COLO829 (cell line): ENCODE results near the gene GSG1L.
"Not testable (repeated sequence)": the region's sequence is repeated elsewhere in the genome, so short reads cannot be mapped to it uniquely, and the experiment has no call there.

Source experiments
- DNase-seq: peaks from one replicate; pipeline ENCODE4 v3.0.0; 2012; ENCODE audit warnings: low spot score

GSG1L gene

DNA sequence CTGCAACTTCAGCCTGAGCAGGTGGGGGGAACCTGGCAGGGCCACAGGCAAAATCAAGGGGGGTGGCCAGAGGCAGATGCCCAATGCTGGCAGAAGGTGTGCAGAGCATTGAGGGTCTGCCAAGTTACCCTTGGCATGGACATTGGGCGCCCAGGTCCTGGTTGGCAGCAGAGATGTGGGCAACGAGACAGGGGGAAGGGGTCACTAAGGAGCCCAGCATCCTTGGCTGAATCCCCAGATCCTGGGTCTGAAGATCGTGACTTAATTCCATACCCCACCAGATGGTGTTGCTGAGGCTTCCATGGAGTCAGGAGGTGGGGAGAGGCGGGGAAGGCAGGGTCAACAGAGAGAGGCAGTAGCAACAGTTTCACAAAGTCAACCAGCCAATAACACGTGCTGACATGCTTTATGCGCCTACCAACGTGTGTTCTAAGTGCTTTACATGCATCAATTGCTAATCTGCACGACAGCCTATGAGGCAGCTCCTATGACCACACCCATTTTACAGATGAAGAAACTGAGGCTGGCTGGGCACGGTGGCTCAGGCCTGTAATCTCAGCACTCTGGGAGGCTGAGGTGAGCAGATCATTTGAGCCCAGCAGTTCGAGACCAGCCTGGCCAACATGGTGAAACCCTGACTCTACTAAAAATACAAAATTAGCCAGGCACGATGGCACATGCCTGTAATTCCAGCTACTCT, 83.3 kb downstream of the GSG1L start:
- DNase-seq = no peak

DNA sequence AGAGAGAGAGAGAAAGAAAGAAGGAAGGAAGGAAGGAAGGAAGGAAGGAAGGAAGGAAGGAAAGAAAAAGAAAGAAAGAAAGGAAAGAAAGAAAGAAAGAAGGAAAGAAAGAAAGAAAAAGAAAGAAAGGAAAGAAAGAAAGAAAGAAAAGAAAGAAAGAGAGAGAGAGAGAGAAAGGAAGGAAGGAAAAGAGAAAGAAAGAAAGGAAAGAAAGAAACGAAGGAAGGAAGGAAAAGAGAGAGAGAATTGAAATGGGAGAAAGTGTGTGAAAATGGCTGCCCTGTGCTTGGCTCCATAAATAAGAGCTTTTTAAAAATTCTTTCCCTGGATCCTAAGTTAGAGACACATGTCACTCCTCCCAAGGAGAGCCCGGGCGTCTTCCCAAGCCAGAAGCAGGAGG, 83.8 kb downstream of the GSG1L start:
- not testable (repeated sequence) for DNase-seq

DNA sequence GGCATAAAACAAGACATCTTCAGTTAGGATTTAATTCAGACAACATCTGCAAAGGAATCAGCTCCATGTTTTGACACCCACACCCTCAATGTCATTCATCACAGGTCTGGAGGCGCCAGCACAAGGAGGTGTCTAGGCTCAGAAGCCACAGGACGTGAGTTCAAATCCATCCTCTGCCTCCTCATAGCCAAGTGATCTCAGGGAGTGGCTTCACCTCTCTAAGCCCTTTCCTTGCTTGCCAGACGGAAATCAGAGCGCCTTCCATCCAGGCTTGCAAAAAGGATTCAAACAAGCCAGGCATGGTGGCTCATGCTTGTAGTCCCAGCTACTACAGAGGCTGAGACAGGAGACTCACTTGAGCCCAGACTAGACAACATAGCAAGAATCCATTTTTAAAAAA, 84.6 kb downstream of the GSG1L start:
- no peak for DNase-seq

DNA sequence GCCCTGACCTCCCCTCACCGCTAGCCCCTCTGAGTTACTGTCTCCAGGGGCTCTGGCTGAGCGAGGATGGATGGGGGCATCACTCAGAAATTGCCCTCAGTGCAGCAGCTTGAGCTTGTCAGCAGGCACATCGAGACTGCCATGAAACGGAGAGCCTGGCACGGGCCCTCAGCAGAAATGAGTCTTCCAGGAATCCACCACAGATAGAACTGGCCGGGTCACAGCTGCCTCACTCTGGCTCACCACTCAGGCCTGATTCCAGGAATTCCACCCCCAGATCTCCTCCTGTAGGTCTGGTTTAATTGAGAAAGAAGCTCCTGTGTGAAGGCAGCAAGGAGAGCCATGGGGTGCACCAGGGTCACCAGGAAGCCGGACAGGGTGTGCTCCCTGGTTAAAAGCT, 85.5 kb downstream of the GSG1L start:
- no peak for DNase-seq

DNA sequence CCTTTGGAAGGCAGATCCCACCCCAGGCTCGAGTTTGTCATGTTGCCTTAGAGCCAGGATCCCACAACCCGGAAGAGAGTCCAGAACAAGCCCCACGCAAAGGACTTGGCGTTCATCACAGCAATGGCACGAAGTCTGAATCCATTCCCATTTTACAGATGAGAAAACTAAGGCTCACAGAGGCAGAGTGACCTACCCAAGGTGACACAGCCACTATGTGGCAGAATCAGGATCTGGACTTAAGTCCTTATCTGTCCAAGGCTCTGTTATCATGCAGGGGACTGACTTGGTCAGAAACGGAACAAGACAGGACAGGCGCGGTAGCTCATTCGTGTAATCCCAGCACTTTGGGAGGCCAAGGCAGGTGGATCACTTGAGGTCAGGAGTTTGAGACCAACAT, 86.5 kb downstream of the GSG1L start:
- no peak for DNase-seq

DNA sequence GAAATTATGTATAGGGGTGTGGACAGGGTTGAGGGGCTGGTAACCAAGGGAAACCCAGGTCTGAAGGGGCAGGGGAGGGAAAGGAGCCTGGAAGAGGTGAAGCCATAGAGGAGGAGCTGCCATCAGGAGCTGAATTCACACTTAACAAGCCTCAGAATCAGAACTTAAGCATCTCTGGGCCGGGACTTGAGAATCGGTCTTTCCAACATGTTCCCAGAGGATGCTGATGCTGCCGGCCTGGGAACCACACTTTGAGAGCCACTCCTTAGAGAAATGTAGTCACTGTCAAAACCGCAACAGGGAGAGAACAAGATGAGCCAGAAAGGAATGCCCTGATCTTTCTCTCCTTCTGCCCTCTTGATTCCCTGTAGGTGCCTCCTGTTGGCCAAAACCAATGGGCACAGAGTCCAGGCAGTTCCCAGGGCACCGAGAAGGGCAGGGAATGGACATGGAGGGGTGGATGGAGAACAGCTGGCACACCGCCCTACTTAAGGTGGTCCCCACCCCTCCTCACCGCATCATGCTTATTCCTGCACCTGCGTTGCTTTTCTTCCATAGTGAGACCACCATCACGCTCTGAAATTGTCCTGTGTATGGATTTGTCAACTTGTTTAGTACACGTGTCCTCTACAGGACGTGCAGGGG, 88.5 kb downstream of the GSG1L start:
- DNase-seq = no peak

DNA sequence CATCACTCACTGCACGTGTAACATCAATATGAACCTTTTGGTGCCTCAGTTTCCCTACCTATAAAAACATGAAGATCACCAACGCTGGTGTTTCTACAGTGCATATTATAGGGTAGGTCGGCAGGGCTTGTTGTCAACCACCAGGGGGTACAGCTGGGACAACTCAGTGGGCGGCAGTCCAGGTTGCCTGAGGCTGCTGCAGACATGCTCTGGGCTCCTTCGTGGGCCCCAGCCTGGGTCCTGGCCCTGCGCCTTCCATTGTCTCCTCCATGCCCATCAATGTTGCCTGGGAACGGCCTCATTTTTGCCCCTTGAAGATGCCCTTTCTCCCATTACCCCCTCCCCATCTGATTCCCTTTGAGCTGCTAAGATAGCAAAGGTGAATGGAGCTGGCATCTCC, 89.8 kb downstream of the GSG1L start:
- no peak for DNase-seq

DNA sequence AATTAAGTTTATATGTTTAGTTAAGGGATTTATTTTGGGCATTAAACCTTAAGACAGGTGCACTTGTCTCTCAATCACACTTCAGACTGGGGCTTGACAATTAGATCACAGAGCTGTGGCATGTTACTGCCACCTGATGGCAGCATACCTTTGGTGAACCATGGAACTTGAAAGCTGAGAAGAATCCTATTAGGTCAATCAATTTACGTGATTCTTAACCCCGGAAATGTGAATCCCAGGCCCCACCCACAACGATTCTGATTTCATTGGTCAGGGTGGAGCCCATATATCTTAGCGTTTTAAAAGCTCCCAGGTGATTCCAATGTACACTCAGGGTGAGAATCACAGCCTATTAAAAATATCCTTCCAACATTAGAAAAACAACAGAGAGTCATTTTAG, 91.0 kb downstream of the GSG1L start:
- peak; percentile 42 for DNase-seq

DNA sequence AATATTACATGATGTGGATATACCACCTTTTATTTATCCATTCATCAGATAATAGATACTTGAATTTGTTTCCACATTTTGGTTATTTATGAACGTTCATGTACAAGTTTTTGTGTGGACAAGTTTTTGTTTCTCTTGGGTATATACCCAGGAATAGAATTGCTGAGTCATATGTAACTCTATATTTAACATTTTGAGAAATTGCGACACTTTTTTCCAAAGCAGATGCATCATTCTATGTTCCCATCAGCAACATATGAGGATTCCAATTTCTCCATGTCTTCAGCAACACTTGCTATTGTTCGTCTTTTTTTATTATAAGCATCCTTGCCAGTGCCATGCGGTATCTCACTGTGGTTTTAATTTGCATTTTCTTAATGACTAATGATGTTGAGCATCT, 93.9 kb downstream of the GSG1L start:
- no peak for DNase-seq

DNA sequence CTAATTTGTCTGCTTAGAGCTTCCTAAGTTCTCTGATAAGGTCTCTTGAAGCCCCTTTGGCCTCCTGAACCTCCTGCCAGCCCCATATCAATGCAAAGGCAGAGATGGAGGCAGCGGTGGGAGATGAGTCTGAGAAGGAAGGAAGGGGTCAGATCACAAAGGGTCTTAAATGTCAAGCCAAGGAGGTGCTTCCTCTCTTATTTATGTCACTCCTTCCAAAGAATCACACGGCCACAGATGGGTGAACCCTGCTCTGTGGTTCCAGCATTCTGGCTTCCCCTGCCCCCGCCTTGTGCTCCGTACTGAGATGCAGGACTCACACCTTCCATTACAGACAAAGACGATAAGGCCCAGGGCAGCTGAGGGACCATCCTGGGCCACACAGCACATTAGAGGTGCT, 96.3 kb downstream of the GSG1L start:
- no peak for DNase-seq

DNA sequence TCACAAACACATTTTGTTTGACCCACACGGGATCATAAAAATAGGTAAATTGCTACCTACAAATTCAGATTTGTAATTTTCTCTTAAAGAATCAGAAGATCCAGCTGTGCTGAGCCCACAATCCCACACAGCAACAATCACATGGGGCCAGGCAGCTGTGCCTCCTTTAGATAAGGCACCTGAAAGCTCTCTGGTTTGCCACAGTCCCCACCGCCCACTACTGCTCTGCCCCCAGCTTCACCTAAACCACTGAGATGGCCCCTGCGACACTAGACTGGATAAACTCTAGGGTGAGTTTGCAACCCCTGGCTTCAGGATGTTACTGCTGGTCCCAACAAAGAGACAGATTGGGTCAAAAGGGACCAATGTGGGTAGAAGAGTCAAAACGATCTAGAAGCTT, 96.8 kb downstream of the GSG1L start:
- no peak for DNase-seq

DNA sequence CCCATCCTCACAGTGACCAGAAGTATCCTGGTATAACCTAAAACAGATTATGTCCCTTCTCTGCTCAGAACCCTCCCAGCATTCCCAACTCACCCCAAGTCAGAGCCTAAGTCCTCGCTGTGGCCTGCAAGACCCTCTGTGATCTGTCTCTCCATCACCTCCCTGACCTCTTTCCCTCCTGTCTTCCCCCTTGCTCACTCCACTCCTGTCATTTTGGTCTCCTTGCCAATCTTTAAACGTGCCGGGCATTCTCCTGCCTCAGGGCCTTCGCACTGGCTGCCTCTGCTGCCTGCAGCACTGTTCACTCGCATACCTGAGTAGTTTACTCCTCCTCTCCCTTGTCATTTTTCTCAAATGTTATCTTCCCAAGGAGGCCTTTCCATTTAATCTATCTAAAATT, 97.7 kb downstream of the GSG1L start:
- DNase-seq = no peak

DNA sequence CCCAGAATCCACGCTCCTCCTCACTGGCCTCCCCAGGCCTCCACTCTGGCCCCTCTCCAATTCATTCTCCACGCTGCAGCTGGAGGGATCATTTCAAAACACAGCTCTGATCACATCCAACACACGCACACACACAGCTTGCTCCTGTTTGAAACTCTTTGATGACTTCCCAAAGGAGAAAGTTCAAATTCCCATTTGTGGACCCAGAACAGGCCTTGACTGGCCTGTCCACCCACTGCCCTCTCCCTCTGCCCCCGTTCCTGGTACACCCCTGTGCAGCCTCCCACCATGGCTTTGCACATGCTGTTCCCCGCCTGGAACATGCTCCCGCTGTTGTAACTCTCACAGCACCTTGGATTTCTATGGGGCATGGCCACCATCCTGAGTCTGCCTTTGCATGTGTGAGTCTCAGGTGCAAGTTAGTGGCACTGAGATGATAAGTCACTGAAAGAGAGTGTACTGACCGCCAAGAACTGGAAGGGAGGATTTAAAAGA, 100.0 kb downstream of the GSG1L start:
- DNase-seq = no peak

DNA sequence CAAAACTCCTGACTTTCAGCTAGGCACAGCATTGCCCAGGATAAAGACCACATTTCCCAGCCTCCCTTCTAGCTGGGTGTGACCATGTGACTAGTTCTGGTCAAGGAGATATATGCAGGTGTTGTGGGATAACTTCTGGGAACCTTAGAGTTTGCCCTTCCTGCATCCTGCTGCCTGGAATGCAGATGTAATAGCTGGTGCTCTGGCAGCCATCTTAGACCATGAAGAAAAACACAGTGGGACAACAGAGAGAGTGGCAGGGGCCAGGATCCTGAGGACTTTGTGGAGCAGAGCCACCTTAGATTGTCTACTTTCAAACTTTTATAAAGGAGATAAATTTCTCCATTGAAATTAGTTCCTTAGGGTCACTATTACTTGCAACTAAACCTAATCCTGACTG, 101.3 kb downstream of the GSG1L start:
- DNase-seq = no peak

DNA sequence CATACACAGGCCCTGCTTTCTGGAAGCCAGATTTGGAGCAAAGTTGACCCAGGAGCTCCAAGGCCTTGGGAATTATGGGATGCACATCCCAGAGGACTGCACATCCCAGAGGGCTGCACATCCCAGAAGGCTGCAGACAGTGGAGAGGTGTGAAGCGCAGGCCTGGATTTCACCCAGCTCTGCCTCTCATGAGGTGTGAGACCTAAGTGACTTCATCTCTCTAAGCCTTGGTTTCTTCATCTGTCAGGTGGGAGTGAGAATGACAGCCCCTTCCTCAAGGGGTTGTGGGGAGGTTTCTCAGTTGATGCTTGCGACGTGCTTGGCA, 102.3 kb downstream of the GSG1L start:
- no peak for DNase-seq

DNA sequence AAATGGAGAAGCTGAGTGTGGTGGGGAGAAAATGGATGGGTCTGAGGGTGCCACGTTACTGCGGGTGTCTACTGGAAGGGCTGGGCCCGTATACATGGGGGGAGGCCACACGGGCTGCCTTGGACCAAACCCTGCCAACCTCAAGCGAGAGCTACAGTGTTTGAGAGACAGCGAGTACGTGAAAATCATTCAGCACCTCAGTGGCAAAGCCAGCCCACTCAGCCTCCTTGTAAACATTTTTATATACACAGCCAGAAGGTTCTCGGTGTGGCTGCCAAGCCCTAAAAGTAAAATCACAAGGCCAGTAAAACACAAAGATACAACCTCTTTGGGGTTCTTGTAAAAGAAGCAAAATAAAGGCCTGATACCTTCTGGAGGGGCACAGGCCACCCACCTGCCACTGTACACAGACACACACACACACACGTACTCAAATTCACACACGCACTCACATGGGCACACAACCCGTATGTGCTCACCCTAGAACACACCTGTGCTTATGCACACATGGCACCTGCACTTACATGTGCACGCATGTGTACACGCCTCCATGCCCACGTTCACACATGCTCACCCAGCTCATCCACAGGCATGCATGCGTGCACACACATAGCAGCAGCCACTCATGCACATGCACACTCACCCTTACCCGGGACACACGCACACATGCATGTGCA, 102.8 kb downstream of the GSG1L start:
- DNase-seq = no peak

DNA sequence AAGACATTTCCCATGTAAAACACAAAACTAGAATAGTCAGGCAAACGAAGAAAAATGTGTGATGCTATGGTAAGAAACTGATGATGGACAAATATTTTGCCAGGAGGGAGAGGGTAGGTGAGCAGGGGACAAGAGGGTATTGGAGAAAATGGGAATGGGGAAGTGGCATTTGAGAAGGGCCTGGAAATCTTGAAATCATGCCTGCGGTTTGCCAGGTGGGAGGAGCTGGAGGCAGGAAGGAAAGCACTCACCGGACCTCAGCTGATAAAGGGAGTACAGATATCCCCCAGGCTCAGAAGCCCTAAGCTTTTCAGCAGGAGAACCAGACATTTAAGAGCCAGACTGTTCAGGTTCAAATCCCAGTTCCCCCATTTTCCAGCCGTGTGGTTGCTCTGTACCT, 103.6 kb downstream of the GSG1L start:
- no peak for DNase-seq

DNA sequence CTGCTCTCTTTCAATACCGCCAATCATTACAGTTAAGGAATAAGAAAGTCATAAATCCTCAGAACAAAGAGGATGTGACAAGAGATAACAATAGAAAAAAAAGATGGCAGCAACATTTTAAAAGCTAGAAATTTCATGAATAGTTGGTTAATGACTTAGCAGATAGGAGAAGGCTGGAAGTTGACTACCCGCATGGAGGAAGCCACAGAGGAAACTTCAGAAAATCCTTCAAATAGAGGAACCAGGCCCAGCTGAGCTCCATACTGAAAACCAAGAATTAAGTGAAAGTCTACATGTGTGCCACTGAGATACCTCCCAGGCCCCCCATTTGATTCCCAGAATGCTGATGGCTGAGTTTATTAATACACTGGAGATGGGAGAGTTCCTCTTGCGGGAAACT, 109.3 kb downstream of the GSG1L start:
- no peak for DNase-seq

DNA sequence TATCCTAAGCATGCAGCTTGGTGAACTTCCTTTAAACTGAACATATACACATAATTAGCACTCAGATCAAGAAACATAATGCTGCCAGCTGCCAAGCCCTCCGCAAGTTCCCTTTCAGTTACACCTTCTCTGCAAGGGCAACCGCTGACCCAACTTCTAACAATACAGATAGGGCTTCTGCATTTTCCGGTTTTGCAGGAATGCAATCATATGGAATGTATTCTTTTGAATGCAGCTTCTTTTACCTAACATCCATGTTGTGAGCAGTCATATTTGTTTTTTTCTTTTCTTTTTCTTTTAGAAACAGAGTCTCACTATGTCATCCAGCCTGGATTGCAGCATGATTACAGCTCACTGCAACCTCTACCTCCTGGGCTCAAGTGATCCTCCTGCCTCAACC, 110.7 kb downstream of the GSG1L start:
- DNase-seq = no peak

DNA sequence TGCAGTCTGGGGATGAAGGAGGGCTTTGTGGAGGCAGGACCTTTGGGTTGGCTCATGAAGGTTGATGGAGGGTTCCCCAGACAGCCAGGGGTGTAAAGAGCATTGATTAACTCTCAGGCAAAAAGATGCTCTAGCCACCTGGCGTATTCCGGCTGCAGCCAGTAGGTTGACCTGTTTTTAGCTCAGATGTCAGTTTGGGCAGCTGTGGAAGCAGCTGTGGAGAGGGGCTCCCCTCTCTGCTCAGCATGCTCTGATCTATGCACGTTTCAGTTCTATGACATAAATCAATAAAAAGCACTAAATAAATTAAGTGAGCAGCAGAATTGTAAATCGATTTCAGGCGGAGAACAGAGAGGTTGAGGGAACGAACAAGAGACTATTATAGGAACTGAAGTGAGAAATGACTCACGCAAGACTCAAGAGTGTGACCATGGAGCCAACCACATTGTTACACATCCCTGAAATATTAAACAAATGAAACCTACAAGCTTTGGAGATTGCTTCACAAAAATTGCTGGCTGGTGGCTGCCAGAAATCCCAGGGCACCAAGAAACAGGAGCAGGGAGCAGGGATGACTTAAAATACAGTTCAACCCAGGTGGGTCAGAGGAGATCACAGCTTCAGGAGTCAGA, 111.9 kb downstream of the GSG1L start:
- DNase-seq = no peak

DNA sequence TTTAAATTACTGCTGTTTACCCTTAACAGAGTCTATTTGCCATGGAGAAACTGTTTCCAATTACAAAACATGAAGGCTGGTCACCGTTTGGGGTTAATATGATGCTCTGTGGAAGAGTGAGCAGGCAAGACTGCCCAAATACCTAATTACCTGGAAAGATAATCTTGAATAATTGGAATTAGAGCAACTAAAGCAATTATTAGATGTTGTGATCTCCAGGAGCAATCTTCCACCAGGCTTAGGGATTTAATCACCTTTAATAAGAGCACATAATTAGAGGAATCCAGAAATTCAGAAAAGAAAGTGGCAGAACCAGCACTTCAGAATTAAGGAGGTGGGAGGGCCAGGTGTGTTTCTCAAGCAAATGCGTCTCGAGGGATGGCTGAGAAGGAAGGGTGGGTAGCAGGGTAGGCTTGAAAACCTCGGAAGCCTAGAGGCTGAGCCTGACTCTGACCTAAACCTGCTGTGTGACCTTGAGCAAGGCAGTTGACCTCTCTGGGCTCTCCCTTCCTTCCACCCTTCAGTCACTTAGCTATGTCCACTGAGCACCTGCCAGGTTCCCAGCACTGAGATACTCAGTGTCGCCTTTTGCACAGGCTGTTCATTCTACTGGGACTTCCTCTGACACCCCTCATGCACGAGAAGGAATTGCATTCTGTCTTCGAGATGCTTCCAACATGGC, 113.2 kb downstream of the GSG1L start:
- DNase-seq = no peak

DNA sequence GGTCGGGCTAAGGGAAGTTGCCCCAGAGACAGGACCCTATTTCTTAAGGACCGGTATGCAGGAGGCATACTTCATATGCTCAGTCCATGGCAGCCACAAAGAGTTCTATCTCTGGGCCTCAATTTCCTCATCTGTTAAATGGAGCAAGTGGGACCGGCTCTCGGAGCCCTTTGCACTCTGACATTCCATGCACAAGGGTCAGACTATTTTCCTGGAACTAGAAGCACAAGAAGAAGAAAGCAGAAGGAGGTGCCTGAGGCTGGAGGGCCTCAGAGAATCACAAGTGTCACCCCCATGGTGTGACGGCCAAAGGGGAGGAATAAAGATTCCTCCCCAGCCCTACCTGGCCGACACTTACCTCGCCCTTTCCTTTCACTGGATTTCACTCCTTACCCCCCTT, 115.8 kb downstream of the GSG1L start:
- no peak for DNase-seq
